ENCODE measurements around the gene TNS4.

The TNS4 gene

DNA sequence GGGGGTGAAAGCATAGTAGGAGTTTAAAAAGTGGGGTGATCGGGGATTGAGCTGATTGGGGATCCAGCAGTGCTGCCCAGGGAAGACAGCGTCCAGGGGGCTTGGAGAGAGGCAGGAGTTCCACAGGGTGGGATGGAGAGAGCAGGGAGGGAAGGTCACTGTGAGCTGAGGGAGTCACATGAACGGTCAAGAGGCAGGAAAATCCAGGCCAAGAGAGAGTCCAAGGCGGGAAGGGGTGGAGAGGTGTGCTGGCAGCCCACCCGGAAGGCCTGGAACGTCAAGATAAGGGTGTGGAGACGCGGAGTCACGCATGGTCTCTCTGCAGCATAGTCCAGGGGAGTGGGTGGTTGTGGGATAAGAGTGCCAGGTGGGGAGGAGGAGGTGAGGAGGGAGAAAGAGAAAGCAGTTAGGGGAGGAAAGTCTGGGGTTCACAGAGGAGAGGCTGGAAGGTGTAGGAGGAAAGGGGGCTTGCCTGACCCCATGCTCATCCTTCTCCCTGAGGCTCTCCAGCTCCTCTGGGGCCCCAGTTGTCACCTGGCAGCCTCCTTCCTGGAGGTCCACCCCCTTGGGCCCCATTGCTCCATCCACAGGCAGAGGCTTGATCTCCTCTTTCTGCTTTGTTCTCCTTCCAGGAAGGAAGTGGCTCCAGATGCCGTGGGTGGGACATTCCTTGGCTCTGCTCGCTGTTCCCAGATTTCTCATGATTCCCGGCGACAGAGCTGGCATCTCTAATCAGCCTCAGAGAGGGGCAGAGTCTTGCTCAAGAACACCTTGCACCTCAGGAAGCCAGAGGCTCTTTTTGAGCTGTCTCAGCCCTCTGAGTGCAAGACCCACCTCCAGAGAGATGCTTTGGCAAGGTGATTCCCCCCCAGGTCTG lies 35.1 kb upstream of the TNS4 start:
- no peak for DNase-seq (ENCODE audit: low spot score)

DNA sequence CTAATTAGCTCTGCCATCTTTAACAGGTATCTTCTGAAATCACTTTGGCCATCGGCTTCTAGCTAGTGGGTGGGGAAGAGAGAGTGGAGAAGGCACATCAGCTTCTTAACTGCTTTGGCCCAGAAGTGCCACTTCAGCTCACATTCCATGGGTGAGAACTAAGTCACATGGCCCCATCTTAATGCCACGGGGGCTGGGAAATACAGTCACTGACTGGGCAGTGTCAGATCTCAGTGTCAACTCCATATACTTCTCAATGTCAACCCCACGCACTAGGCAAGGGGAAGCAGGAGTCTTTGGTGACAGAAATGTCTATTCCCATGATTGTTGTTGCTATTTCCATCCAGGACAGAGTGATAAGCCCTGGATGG lies 34.5 kb upstream of the TNS4 start:
- no peak for DNase-seq (ENCODE audit: low spot score)

DNA sequence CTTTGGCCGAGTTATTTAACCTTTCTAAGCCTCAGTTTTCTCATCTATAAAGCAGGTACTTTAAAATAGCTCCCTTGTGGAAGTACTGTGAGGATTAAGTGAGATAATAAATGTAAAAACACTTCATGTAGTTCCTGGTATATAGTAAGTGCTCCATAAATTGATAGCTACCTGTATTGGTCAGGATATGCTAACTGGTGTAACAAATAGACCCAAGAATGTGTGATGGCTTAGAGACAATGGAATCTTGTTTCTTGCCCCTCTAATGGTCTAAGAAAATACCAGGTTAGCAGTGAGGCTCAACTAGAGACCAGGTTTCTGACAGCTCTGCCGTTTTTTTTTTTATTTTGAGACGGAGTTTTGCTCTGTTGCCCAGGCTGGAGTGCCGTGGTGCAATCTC lies 34.0 kb upstream of the TNS4 start:
- no peak for DNase-seq (ENCODE audit: low spot score)

DNA sequence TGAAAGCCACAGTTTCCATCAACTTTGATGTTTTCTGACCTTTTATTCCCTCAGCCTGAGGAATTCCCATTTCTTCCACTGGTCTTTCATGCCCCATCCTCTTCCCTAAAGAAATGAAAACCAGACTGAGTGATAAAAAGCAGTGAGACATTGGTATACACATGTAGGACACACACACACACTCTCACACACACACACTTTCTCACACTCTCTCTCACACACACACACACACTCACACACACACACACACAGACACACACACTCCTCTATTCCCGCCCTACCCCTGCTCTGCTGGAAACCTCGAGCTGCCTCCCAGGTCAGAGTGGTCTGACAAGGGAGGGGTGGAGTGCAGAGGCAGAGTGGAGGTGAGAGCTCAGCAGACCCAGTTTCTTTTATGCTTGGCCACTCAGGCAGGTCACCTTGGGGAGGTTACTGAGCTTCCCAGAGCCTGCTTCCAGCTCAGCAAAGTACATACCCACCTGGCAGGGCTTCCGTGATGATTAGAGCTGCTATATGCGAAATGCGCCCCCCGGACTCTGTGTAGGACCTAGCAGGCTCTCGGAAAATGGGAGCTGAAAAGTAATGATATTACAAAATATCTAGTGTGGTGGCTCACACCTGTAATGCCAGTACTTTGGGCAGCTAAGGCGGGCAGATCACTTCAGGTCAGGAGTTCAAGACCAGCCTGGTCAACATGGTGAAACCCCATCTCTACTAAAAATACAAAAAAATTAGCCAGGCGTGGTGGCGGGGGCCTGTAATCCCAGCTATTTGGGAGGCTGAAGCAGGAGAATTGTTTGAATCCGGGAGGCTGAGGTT lies 33.2 kb upstream of the TNS4 start:
- DNase-seq (ENCODE audit: low spot score): no peak

DNA sequence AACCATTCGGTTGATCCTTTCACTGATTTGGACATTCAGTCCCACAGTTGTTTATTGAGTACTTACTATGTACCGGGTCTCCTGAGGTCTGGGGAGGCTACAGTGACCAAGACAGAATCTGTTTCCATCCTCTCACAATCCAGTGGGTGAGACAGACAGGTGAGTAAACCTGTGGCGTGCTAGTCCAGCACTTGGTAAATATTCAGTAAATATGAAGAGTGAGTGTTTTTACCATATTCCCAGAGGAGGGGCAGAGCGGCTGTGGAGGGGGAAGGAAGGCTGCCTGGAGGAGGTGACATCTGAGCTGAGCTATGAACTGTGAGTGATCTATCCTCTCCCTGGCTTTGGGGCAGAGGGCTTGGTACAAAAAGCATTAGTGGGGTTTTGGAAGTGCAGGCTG lies 32.5 kb upstream of the TNS4 start:
- no peak for DNase-seq (ENCODE audit: low spot score)

DNA sequence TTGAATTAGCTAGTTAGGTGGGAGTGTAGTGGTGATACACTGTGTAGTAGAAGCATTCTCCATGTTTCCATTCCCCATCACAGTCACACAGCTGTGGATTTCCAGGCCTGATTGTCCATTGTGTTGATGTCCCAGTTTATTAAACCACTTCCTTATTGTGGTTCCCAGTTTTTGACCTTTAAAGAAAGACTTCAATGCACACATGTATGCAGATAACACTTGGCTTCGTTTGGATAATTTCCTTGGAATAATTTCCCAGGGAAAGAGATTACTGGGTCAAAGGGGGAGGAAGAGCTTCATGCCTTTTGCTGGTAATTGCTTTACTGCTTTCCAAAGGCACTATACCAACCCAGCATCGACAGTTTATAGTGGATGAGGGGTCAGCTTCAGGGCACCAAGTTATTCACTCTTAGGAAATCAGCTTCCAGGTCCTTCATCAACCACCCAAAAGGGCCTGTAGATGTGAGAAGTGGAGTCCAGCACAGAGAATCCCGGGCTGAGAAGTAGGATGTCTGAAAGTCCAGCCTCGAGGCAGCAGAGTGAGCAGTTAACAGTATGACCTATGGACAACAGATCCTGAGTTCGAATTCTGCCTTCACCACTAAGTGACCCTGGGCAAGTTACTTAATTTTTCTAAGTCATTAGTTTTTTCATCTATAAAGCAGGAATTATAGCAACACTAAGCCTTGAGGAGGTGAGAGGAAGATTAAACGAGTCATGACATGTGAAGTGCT lies 31.3 kb upstream of the TNS4 start:
- no peak for DNase-seq (ENCODE audit: low spot score)

DNA sequence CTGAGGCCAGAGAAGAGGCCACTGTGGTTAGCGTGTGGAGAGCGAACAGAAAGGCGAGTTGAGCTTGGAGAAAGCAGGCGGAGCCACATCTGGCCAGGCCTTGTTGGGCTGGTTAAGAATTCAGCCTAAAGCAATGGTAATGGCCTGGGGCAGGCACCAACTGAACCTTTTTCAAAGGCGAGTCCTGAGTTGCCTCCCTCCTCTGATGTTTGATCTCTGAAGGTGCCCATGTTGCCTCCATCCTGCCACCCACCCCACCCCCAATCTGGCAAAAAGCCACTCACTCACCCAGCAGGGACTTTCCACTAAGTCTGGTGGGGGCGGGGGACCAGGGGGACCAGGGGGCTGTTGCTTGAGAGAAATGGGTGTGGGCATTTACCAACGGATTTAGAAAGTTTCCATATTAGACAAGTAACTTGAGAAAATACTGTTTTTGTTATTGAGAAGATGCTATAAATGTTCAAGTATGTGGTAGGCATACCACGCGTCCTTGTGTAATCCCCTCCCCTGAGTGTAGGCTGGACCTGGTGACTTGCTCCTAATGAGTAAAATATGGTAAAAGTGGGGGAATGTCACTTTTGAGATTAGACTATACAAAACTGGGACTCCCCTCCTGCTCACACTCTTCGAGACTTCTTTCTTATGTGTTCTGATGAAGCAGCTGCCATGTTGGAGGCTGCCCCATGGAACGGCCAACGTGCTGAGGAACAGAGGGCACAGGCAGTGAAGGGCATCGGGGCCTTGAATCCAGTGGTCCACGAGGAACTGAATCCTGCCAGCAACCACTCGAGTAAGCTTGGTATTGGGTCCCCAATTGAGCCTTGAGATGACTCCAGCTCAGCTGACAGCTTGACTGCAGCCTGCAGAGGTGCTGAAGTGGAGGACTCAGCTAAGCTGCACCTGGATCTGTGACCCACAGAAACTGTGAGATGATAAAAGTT lies 29.9 kb upstream of the TNS4 start:
- no peak for DNase-seq (ENCODE audit: low spot score)

DNA sequence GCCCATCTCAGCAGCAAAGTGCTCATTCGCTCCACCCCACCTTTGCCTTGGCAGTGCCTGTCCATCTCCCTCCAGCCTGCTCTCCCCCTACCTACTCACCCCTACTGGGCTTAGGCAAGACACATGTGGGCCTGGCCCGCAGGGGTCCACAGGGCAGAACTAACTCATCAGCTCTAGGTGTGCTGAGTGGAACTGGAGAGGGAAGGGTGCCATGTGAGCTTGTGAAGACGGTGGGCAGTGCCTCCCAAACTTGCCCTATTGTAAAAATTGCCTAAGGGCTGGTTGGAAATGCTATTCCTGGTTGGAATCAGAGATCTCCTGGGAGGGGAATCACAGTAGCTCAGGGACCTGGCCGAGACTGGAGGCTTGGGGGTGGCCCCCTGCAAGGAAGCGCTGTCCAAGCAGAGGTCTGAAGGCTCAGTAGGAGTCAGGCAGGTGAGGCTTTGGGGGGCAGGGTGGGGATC lies 29.1 kb upstream of the TNS4 start:
- DNase-seq (ENCODE audit: low spot score): no peak

DNA sequence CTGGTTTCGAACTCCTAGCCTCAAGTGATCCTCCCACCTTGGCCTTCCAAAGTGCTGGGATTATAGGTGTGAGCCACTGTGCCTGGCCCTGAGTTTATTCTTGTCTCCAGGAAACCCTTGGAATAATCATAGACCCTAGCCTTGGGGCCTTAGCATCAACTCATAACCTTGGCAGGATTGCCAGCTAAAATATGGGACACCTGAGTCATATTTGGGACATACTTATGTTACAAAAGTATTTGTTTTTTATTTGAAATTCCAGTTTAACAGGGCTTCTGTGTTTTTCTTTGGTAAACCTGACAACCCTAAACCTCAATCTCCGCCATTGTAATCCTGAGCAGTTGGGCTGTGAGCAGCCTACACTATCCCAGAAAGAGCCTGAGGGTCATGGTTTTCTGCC lies 28.6 kb upstream of the TNS4 start:
- no peak for DNase-seq (ENCODE audit: low spot score)

DNA sequence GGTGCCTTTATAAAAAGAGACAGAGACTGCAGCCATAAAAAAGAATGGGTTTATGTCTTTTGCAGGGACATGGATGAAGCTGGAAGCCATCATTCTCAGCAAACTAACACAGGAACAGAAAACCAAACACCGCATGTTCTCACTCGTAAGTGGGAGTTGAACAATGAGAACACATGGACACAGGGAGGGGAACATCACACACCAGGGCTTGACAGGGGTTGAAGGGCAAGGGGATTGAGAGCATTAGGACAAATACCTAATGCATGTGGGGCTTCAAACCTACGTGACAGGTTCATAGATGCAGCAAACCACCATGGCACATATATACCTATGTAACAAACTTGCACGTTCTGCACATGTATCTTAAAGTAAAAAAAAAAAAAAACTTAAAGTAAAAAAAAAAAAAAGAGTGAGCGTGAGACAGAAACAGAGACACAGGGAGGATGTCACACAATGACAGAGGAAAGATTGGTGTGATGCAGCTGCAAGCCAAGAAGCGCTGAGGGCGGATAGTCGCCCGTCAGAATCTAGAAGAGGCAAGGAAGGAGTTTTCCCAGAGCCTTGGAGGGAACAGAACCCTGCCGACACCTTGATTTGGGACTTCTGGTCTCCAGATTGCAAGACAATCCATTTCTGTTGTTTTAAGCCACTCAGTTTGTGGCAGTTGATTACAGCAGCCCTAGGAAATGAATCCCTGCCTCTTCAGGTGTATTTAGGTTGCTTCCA lies 27.4 kb upstream of the TNS4 start:
- no peak for DNase-seq (ENCODE audit: low spot score)

DNA sequence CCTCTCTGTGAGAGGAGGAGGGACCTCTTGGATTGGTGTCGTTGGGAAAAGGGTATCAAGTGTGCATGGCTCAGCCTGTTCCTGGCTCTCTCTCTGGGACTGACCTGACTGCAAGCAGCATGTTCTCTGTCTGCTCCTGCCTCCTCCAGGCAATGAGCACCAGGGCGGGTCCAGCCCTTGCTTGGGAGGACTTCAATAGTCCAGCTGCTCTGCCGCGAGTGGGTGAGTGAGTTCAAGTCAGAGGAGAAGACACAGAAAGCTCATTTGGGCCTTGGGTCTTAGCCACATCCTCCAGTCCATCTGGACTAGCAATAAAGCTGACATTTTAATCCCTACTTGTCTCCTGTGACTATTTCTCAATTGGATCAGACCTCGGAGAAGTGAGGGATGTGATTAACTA lies 25.2 kb upstream of the TNS4 start:
- no peak for DNase-seq (ENCODE audit: low spot score)

DNA sequence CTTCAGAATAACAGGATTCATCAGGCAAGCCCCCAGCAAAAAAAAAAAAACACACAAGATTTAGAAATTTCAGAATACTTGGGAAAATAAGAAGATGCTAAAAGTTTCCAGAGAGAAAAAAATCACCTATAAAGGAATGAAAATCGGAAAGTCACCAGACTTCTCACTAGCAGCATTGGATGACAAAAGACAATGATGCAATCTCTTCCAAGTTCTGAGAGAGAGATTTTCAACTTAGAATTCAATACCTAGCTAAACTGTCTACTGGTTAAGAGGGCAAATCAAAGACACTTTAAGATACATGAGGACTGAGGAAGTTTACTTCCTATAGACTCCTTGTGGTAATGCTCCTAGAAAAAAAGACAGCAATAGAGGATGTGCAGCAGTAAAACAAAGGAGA lies 23.9 kb upstream of the TNS4 start:
- no peak for DNase-seq (ENCODE audit: low spot score)

DNA sequence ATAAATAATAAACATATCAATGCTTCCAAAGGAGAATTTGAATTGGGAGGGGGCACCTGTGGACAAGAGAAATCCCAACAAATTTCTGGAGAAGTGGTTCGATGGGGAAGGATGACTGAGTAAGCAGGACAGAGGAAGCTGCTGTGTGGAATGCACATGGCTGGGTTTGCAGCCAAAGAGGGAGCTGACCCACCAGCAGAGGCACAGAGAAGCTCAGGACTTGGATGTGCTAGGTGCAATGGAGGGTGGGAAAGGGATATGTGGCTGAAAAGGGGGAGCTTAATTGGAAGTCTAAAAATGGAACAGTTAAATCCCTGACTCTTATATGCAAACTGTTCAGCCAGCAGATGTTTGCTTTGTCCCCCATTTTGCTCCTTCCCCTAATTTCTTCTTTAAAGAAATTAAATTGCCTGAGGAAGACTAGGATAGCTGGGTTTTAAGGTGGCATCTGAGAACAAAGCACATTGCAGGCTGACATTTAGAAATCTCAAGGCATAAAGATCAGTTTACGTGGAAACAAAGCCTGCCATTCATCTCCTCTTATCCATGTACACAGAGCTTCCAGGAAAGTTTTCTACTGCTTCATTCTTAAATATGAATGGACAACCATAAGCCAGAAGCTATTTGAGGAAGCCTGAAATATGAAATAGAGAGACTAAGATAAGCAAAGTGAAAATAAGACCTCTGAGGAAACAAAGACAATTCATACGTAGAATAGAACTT lies 23.0 kb upstream of the TNS4 start:
- DNase-seq (ENCODE audit: low spot score): no peak

DNA sequence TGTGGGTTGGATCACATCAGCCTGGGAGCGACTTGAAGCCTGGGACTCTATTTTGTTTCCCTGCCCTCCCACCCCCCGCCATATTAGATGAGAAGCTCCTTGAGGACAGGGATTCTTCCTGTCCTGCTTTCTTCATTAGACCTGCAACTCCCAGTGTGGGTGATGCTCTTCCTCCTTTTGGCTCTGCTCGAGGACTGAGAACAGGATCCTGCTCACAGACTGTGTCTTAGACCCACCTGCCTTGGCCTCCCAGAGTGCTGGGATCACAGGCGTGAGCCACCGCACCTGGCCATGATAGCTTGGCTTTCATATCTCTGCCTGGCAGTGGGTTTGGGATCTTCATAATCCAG lies 21.5 kb upstream of the TNS4 start:
- no peak for DNase-seq (ENCODE audit: low spot score)

DNA sequence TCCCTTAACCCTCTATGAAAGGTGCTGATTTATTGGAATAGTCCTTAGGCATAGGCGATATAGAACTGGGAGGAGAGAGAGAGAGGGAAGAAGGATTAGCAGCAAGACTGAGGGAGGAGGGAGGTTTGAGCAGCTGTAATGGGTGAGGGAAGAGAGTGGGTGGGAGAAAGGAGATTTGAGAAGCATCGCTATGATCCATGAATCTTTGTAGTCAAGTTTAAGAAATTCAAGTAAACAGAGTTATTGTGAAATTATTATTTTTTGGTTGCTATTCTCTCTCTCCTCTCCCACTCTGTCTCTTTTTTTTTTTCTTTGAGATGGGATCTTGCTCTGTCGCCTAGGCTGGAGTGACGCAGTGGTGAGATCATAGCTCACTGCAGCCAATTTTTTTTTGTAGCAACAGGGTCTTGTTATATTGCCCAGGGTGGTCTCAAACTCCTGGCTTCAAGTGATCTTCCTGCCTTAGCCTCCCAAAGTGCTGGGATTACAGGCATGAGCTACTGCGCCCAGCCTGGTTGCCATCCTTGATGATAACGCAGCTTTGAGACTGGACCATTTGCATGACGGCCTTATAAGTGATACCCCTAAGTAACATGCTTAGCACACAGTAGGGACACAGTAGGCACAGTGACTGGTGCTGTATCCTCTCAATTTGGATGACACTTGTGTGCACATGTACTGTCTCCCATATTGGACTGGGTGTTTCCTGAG lies 21.0 kb upstream of the TNS4 start:
- no peak for DNase-seq (ENCODE audit: low spot score)

DNA sequence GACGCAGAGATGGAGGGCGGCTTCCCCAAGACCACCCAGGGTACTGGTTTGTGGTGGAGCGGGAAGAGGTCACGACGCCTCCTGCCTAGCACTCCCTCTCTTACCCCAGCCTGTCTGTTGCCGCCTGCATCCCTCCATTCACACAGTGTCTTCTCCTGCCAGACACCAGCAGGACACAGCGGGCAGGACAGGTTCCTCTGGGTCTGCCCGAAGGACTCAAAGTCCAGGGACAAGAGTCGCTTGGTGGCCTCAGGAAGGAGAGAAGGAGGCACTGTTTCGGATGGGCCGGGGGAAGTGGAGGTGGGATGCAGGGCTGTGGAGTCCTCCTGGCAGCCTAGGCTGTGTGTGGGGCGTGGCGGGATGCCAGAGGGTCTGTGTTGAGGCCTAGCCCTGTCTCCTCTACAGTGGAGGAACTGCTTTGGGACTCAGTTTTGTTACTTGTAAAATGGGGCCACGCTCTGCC lies 19.6 kb upstream of the TNS4 start:
- no peak for DNase-seq (ENCODE audit: low spot score)

DNA sequence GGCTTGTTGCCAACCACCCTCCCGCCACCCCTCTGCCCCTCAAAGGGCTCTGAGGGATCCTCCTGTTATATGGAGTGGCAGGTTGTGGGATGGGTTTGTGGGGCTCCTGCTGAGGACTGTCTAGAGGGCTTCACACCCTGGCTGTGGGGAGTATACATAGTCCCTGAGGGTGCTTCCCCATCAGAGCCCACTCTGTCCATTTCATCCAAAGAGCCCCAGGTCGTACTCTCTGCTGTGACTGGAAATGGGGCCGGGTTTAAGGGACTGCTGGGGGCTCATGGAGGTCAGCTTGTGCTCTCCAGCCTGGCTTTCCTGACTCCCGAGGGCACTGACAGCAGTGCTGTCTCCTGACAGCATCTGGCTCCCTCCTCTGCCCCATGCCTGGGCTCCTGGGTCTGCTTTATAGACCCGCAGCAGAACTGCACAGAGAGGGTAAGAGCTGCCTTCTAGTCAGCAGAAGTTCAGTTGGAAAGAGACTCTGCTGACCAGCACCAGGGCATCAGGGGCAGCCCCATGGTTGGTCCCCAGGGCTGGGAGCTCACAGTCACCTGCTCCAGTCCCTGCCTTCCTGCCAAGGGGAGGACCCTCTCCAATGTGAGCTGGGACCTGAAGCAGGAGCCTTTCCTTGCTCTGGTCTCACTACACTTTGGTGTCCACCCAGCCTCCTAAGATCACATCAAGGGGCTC lies 17.8 kb upstream of the TNS4 start:
- DNase-seq (ENCODE audit: low spot score): no peak

DNA sequence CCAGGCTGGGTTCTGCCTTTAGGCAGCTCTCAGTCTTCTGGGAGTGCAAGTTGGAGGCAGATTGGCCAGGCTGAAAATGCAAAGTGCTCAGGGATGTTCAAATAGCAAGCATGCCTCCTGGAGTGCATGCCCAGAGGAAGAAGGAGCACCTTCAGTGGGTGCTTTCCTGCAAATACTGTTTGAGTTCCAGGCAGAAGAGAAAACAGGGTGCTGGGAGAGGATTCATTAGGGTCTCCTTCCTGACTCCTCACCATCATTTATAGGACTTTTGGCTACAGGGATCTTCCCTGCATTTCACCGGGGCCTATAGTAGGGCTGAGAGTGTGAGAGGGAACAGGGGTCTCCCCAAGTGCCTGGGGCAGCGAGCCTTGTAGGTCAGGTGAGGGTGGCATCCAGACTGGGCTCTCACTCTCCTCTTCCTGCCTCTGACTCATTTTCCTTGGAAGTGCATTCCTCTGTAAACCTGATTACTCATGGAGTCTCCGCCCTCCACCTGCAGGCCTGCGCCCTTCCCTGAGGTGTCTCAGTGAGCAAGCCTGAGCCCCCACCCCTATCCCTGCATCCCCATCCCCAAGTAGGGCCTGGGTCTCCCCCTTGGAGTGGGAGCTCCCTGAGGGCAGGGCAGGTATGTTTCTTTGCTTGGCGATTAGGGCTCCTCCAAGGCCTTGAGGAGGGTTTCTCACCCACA lies 17.1 kb upstream of the TNS4 start:
- DNase-seq (ENCODE audit: low spot score): no peak
